HT-29 (cell line): Measurements from ENCODE around the gene CYP27A1. TPM values are rescaled to one million over a fixed set of nuclear protein-coding genes. Genes with fewer than 3 reads are reported as not detected.

Experiments
- DNase-seq: peaks from one replicate; pipeline ENCODE4 v3.0.0-alpha.2; 2015; ENCODE audit warnings: low spot score
- total RNA-seq: library from RNA; depleted of rRNA; stranded (reverse); fragments of >200 nt; shearing (Covaris generic); gene quantifications from 2 replicates; pipeline ENCODE4 v1.2.3, GENCODE V29; 2014

Gene CYP27A1
- total RNA-seq, 1 experiment from 2014 or later: 1.4 TPM

GRCh38 chr2:218773881-218774280 is 8.1 kb upstream of the CYP27A1 start:
- no peak for DNase-seq

- DNase-seq: no peak
Observed at GRCh38 chr2:218776488-218776887, 5.5 kb upstream of the CYP27A1 start.

GRCh38 chr2:218777276-218777990 is 4.5 kb upstream of the CYP27A1 start:
- no peak for DNase-seq

GRCh38 chr2:218780046-218780445 is 1.9 kb upstream of the CYP27A1 start:
- no peak for DNase-seq

GRCh38 chr2:218780851-218781690 is 876 bp upstream of the CYP27A1 start:
- peak; percentile 80 for DNase-seq

GRCh38 chr2:218782528-218782844 is 539 bp downstream of the CYP27A1 start:
- DNase-seq: no peak

GRCh38 chr2:218783688-218784087 is 1.7 kb downstream of the CYP27A1 start:
- DNase-seq: no peak

GRCh38 chr2:218785103-218785502 is 3.2 kb downstream of the CYP27A1 start:
- DNase-seq: no peak

GRCh38 chr2:218786133-218786532 is 4.2 kb downstream of the CYP27A1 start:
- no peak for DNase-seq

- DNase-seq: no peak
Observed at GRCh38 chr2:218788529-218789255, 6.7 kb downstream of the CYP27A1 start.

- DNase-seq: no peak
Observed at GRCh38 chr2:218792433-218792832, 10.5 kb downstream of the CYP27A1 start.

- no peak for DNase-seq
Observed at GRCh38 chr2:218796691-218797090, 14.7 kb downstream of the CYP27A1 start.

- DNase-seq: no peak
Observed at GRCh38 chr2:218798767-218799504, 17.0 kb downstream of the CYP27A1 start.

GRCh38 chr2:218799990-218800389 is 18.0 kb downstream of the CYP27A1 start:
- DNase-seq: no peak

GRCh38 chr2:218802386-218802994 is 20.5 kb downstream of the CYP27A1 start:
- DNase-seq: no peak

- DNase-seq: no peak
Observed at GRCh38 chr2:218804817-218805216, 22.9 kb downstream of the CYP27A1 start.

- no peak for DNase-seq
Observed at GRCh38 chr2:218805627-218806026, 23.7 kb downstream of the CYP27A1 start.

GRCh38 chr2:218806346-218806978 is 24.5 kb downstream of the CYP27A1 start:
- DNase-seq: peak; percentile 37

GRCh38 chr2:218807626-218808025 is 25.7 kb downstream of the CYP27A1 start:
- DNase-seq: no peak

GRCh38 chr2:218809515-218809914 is 27.6 kb downstream of the CYP27A1 start:
- no peak for DNase-seq

GRCh38 chr2:218810256-218810655 is 28.3 kb downstream of the CYP27A1 start:
- no peak for DNase-seq
